H1 (cell line): Measurements from ENCODE around the gene ZBTB42.

ENCODE experiments used
- CTCF ChIP-seq, 3 experiments: IDR thresholded peaks; 1 replicate in 2 of 3; 2 replicates in 1 of 3; pipeline versions ENCODE4 v1.5.1 to v1.6.1; 2011; ENCODE audit warnings: low read length in 3 of 3, mild to moderate bottlenecking in 3 of 3, inconsistent platforms in 2 of 3, low read depth in 1 of 3, moderate library complexity in 1 of 3; ENCODE audit not compliant: insufficient read depth in 1 of 3; ENCODE audit errors: control extremely low read depth in 1 of 3
- GABPA ChIP-seq: IDR thresholded peaks from 2 replicates; pipeline ENCODE4 v1.6.1; 2011; ENCODE audit warnings: mild to moderate bottlenecking, low read length, moderate library complexity, borderline replicate concordance; ENCODE audit not compliant: insufficient read depth

GRCh38 chr14:104773505-104774452 lies 27.1 kb upstream of the ZBTB42 start:
- TF ChIP-seq CTCF (IDR thresholded peaks at IDR 0.05; ENCODE audit: control extremely low read depth in 1 of 3, insufficient read depth in 1 of 3, low read depth in 1 of 3, low read length in 3 of 3) (peak in 2 of 3 experiments; percentile 15 to 36; a peak in 2 of 4 replicates), GABPA (no peak)
